DMS153 treated with DMSO at 0.1 percent for 48 hours (cell line): ENCODE data around the gene SPIRE1.
"Not testable (repeated sequence)": the region's sequence is repeated elsewhere in the genome, so short reads cannot be mapped to it uniquely, and the experiment has no call there.

Experiments used
- DNase-seq: peaks from one replicate; lab custom pipeline; 2025; ENCODE audit not compliant: unreplicated experiment; lab: John Stamatoyannopoulos, UW

Gene SPIRE1

GRCh38 chr18:12647773-12648172 lies 10.1 kb downstream of the SPIRE1 start:
- DNase-seq, result no peak

- DNase-seq, result peak; percentile 35
Measured at GRCh38 chr18:12645751-12646203, 12.1 kb downstream of the SPIRE1 start.

GRCh38 chr18:12645254-12645653 lies 12.7 kb downstream of the SPIRE1 start:
- no peak for DNase-seq

- DNase-seq, result not testable (repeated sequence)
Measured at GRCh38 chr18:12643756-12644155, 14.2 kb downstream of the SPIRE1 start.

GRCh38 chr18:12640881-12641200 lies 17.1 kb downstream of the SPIRE1 start:
- no peak for DNase-seq

GRCh38 chr18:12639990-12640880 lies 17.7 kb downstream of the SPIRE1 start:
- no peak for DNase-seq

- no peak for DNase-seq
Measured at GRCh38 chr18:12638644-12639124, 19.2 kb downstream of the SPIRE1 start.

- DNase-seq, result no peak
Measured at GRCh38 chr18:12637901-12638643, 19.8 kb downstream of the SPIRE1 start.

- no peak for DNase-seq
Measured at GRCh38 chr18:12637393-12637792, 20.5 kb downstream of the SPIRE1 start.

- no peak for DNase-seq
Measured at GRCh38 chr18:12631831-12632477, 26.0 kb downstream of the SPIRE1 start.

- DNase-seq, result no peak
Measured at GRCh38 chr18:12630136-12630535, 27.8 kb downstream of the SPIRE1 start.

- DNase-seq, result no peak
Measured at GRCh38 chr18:12628706-12629702, 28.9 kb downstream of the SPIRE1 start.

- not testable (repeated sequence) for DNase-seq
Measured at GRCh38 chr18:12627199-12627598, 30.7 kb downstream of the SPIRE1 start.

- no peak for DNase-seq
Measured at GRCh38 chr18:12625241-12625640, 32.7 kb downstream of the SPIRE1 start.

- no peak for DNase-seq
Measured at GRCh38 chr18:12621742-12622306, 36.1 kb downstream of the SPIRE1 start.

GRCh38 chr18:12615748-12616147 lies 42.2 kb downstream of the SPIRE1 start:
- no peak for DNase-seq

GRCh38 chr18:12608301-12608700 lies 49.6 kb downstream of the SPIRE1 start:
- DNase-seq, result no peak

- no peak for DNase-seq
Measured at GRCh38 chr18:12606592-12607315, 51.2 kb downstream of the SPIRE1 start.

GRCh38 chr18:12604445-12605007 lies 53.4 kb downstream of the SPIRE1 start:
- DNase-seq, result no peak
